Naive thymus-derived CD4-positive, alpha-beta T cell (primary cell): ENCODE measurements around the gene BCL2L13. TPM values are rescaled to one million over a fixed set of nuclear protein-coding genes. Genes with fewer than 3 reads are reported as not detected.

Experiments used
- ATAC-seq: fragments of 150-1000 bp; cut with Tn5 transposase; 2 replicates; pipeline ENCODE4 v1.10.0; 2021; ENCODE audit warnings: mild to moderate bottlenecking, moderate library complexity
- CTCF ChIA-PET: fragments of 350-600 bp; sonication (Branson Sonifier 250); formaldehyde crosslinking; loops from one replicate; lab custom pipeline; 2021; ENCODE audit warnings: antibody characterized with exemption; lab: Charles Lee
- POLR2A ChIA-PET: fragments of 350-600 bp; sonication (Branson Sonifier 250); formaldehyde crosslinking; loops from one replicate; lab custom pipeline; 2021; ENCODE audit warnings: antibody characterized with exemption, inconsistent platforms; lab: Charles Lee
- DNase-seq, 9 donors: peaks; one replicate each; pipeline versions ENCODE4 v3.0.0 to v3.0.0-alpha.2; 2020 to 2022; ENCODE audit warnings: mixed read lengths in 1 of 9
- H3K27ac ChIP-seq: one replicate; pipeline ENCODE4 v1.7.0; 2013; ENCODE audit warnings: mild to moderate bottlenecking, low read depth, low read length, moderate library complexity
- H3K27me3 ChIP-seq, 2 donors: one replicate each; pipeline ENCODE4 v1.7.0; 2013; ENCODE audit warnings: low read length in 2 of 2, mild to moderate bottlenecking in 2 of 2, moderate library complexity in 2 of 2; ENCODE audit not compliant: control insufficient read depth in 2 of 2, insufficient read depth in 2 of 2
- H3K36me3 ChIP-seq, 3 experiments: 1 replicate in 2 of 3; 2 replicates in 1 of 3; pipeline ENCODE4 v1.7.0; 2013; ENCODE audit warnings: low read length in 3 of 3, mild to moderate bottlenecking in 3 of 3, moderate library complexity in 1 of 3; ENCODE audit not compliant: insufficient read depth in 3 of 3, control insufficient read depth in 2 of 3
- H3K4me1 ChIP-seq, 2 donors: one replicate each; pipeline ENCODE4 v1.7.0; 2013; ENCODE audit warnings: low read length in 2 of 2, mild to moderate bottlenecking in 2 of 2, moderate library complexity in 1 of 2; ENCODE audit not compliant: control insufficient read depth in 2 of 2, insufficient read depth in 2 of 2
- H3K4me3 ChIP-seq: 2 replicates; pipeline ENCODE4 v1.7.0; 2013; ENCODE audit warnings: mild to moderate bottlenecking, low read length
- H3K9me3 ChIP-seq, 3 experiments: 1 replicate in 2 of 3; 2 replicates in 1 of 3; pipeline ENCODE4 v1.7.0; 2013; ENCODE audit warnings: low read length in 3 of 3; ENCODE audit not compliant: control insufficient read depth in 2 of 3
- H3K27ac Mint-ChIP-seq, 9 donors: one replicate each; pipeline ENCODE4 v1.8.0; 2020 to 2022; ENCODE audit warnings: mixed read lengths in 9 of 9, mild to moderate bottlenecking in 8 of 9, moderate library complexity in 5 of 9, inconsistent platforms in 2 of 9
- H3K27me3 Mint-ChIP-seq, 5 donors: one replicate each; pipeline ENCODE4 v1.8.0; 2021 to 2022; ENCODE audit warnings: mixed read lengths in 5 of 5, mild to moderate bottlenecking in 1 of 5
- H3K36me3 Mint-ChIP-seq, 5 donors: one replicate each; pipeline ENCODE4 v1.8.0; 2020 to 2022; ENCODE audit warnings: mixed read lengths in 5 of 5, mild to moderate bottlenecking in 3 of 5, inconsistent platforms in 1 of 5
- H3K4me1 Mint-ChIP-seq, 7 donors: one replicate each; pipeline ENCODE4 v1.8.0; 2020 to 2022; ENCODE audit warnings: mixed read lengths in 7 of 7, mild to moderate bottlenecking in 3 of 7, inconsistent platforms in 1 of 7
- H3K4me3 Mint-ChIP-seq, 10 donors: one replicate each; pipeline ENCODE4 v1.8.0; 2020 to 2022; ENCODE audit warnings: mild to moderate bottlenecking in 10 of 10, mixed read lengths in 10 of 10, moderate library complexity in 6 of 10, inconsistent platforms in 2 of 10
- H3K9me3 Mint-ChIP-seq, 11 donors: one replicate each; pipeline ENCODE4 v1.8.0; 2020 to 2022; ENCODE audit warnings: mixed read lengths in 11 of 11, mild to moderate bottlenecking in 4 of 11, inconsistent platforms in 1 of 11, moderate library complexity in 1 of 11
- intact Hi-C, 2 donors: fragments of 100-400 bp; cut with micrococcal nuclease; formaldehyde crosslinking; loops; one replicate each; pipeline ENCODE4 v1.15.1; 2023
- polyA plus RNA-seq, 2 donors: library from polyadenylated mRNA; unstranded; fragments of 300-500 nt; fragmentation: Illumina TruSeq; gene quantifications; one replicate each; pipeline ENCODE4 v1.2.3, GENCODE V29; 2021
- total RNA-seq, 6 experiments: library from RNA in 5 of 6; stranded (reverse) in 5 of 6; gene quantifications; 1 replicate in 5 of 6; 2 replicates in 1 of 6; pipeline ENCODE4 v1.2.3 and lab custom pipeline; 2021 to 2026

The BCL2L13 gene
- total and polyA plus RNA-seq, 7 experiments from 2014 or later, result 21.9 to 48.0 (median 33.0) TPM

DNA sequence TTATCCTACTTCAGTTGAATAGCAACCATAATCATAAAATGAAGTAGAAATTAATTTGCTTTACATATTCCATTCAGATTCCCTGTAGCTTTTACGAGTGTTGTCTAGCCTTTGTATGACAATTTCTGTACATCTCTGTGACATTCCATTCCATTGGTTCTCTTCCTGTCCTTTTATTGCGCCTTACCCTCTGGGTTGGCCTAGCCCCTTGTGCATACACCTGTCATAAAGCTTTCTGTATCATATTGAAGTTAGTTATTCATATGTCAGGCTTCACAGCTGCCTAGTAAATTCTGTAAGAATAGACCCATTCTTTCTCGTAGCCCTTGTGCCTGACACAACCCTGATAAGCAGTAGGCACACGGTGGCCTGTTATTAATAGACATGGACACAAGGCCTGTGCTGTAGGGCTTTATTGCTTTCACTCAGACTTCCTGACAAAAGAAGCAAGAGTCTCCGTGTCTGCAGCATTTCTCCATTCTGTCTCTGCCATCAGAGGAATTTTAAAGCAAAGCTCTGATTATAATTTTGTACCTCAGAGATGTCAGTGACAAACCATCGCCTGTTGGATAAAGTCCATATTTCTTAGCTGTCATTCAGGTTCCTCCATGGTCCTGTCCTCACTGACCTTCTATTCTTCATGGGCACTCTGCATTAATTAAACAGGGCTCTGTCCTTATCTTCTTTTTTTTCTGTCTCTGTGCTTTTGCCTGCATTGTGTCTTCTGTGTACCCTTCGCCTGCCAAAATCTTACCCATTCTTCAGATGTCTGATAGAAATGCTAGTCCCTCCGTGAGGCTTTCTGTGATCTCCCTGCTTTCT lies 86.3 kb downstream of the BCL2L13 start:
- no peak overlapping the region for H3K27ac ChIP-seq
- Mint-ChIP-seq H3K4me3 (no peak overlapping the region), H3K36me3 (peaks cover 4 to 15% (median 13%) of the 10 kb centered on the region in 5 donors), H3K4me1 (peaks cover 9 to 25% (median 23%) of the 10 kb centered on the region in 7 donors), H3K27me3 (no peaks in the 10 kb centered on the region), H3K9me3 (no peaks in the 10 kb centered on the region), H3K27ac (peak overlapping the region in 6 of 9 donors; percentile 2 to 70 (median 36))
- H3K4me3 ChIP-seq, result no peak overlapping the region
- H3K9me3 ChIP-seq, result no peaks in the 10 kb centered on the region
- no peaks in the 10 kb centered on the region for H3K27me3 ChIP-seq
- peaks cover 0 to 30% (median 3%) of the 10 kb centered on the region in 3 experiments for H3K36me3 ChIP-seq
- DNase-seq (no peak), ATAC-seq (no peak)
- CTCF ChIA-PET, result interaction anchor here (0.7 kb wide), 1 partner anchor 10 kb away, joined by 3 read pairs; no protein-coding TSS in a partner anchor
- peaks cover 0 to 7% of the 10 kb centered on the region in 2 donors for H3K4me1 ChIP-seq
- intact Hi-C loops, result no loop called here
- POLR2A ChIA-PET, result interaction anchor here (0.6 kb wide), 1 partner anchor 36 kb away, joined by 3 read pairs; no protein-coding TSS in a partner anchor

DNA sequence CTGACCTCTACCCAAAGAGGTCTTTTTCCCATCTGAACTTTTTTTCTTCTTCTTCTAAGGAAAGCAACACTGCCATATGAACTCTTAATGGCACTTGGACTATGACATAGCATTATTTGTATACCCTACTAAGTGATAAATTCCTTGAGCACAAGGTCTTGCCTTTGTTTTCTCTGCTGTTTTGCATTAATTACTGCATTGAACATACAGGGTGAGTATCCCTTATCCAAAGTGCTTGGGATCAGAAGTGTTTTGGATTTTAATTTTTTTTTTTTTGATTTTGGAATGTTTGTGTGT lies 86.9 kb downstream of the BCL2L13 start:
- DNase-seq (no peak), ATAC-seq (no peak)
- H3K36me3 ChIP-seq, result peaks cover 0 to 34% (median 3%) of the 10 kb centered on the region in 3 experiments
- no peaks in the 10 kb centered on the region for H3K27me3 ChIP-seq
- peaks cover 9 to 25% (median 23%) of the 10 kb centered on the region in 7 donors for H3K4me1 Mint-ChIP-seq
- H3K4me3 Mint-ChIP-seq, result no peak overlapping the region
- no peaks in the 10 kb centered on the region for H3K27me3 Mint-ChIP-seq
- H3K4me1 ChIP-seq, result peaks cover 0 to 7% of the 10 kb centered on the region in 2 donors
- peak overlapping the region in 6 of 9 donors; percentile 0 to 53 (median 15) for H3K27ac Mint-ChIP-seq
- POLR2A ChIA-PET, result no interaction called here
- no peaks in the 10 kb centered on the region for H3K9me3 Mint-ChIP-seq
- no peak overlapping the region for H3K4me3 ChIP-seq
- no peak overlapping the region for H3K27ac ChIP-seq
- no peaks in the 10 kb centered on the region for H3K9me3 ChIP-seq
- H3K36me3 Mint-ChIP-seq, result peaks cover 4 to 17% (median 13%) of the 10 kb centered on the region in 5 donors
- intact Hi-C loops, result no loop called here
- CTCF ChIA-PET, result no interaction called here

DNA sequence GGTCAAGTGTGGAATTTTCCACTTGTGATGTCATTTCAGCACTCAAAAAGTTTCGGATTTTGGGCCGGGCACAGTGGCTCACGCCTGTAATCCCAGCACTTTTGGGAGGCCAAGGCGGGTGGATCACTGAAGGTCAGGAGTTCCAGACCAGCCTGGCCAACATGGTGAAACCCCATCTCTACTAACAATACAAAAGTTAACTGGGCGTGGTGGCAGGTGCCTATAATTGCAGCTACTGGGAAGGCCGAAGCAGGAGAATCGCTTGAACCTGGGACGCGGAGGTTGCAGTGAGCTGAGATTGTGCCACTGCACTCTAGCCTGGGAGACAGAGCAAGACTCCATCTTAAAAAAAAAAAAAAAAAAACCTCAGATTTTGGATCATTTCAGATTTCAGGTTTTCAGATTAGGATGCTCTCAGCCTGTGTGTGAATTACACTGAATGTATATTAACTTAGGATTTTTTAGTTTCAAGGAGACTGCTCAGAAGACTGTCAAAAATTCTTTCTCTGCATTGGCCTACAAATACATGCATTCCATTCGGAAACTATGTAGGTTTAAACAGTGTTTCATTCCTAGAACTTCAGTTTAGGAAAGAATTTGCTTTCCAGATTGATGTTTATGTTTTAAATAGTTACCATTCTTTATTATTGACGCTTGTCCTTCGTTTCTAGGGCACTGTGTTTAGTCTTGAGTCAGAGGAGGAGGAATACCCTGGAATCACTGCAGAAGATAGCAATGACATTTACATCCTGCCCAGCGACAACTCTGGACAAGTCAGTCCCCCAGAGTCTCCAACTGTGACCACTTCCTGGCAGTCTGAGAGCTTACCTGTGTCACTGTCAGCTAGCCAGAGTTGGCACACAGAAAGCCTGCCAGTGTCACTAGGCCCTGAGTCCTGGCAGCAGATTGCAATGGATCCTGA lies 87.7 kb downstream of the BCL2L13 start:
- H3K4me3 Mint-ChIP-seq, result peak overlapping the region in 3 of 10 donors; percentile 10 to 15 (median 15)
- ChIA-PET POLR2A (no interaction called here), CTCF (no interaction called here)
- H3K36me3 ChIP-seq, result peaks cover 0 to 38% (median 3%) of the 10 kb centered on the region in 3 experiments
- ATAC-seq, result no peak
- H3K36me3 Mint-ChIP-seq, result peaks cover 4 to 17% (median 13%) of the 10 kb centered on the region in 5 donors
- peak overlapping the region; percentile 30 to 93 (median 77) for H3K27ac Mint-ChIP-seq
- H3K4me1 Mint-ChIP-seq, result peaks cover 9 to 25% (median 23%) of the 10 kb centered on the region in 7 donors
- no peak overlapping the region for H3K4me3 ChIP-seq
- intact Hi-C loops, result no loop called here
- no peaks in the 10 kb centered on the region for H3K9me3 Mint-ChIP-seq
- H3K27me3 Mint-ChIP-seq, result no peaks in the 10 kb centered on the region
- H3K9me3 ChIP-seq, result no peaks in the 10 kb centered on the region
- H3K4me1 ChIP-seq, result peaks cover 0 to 7% of the 10 kb centered on the region in 2 donors
- H3K27ac ChIP-seq, result peak overlapping the region; percentile 53
- no peak for DNase-seq
- H3K27me3 ChIP-seq, result no peaks in the 10 kb centered on the region

DNA sequence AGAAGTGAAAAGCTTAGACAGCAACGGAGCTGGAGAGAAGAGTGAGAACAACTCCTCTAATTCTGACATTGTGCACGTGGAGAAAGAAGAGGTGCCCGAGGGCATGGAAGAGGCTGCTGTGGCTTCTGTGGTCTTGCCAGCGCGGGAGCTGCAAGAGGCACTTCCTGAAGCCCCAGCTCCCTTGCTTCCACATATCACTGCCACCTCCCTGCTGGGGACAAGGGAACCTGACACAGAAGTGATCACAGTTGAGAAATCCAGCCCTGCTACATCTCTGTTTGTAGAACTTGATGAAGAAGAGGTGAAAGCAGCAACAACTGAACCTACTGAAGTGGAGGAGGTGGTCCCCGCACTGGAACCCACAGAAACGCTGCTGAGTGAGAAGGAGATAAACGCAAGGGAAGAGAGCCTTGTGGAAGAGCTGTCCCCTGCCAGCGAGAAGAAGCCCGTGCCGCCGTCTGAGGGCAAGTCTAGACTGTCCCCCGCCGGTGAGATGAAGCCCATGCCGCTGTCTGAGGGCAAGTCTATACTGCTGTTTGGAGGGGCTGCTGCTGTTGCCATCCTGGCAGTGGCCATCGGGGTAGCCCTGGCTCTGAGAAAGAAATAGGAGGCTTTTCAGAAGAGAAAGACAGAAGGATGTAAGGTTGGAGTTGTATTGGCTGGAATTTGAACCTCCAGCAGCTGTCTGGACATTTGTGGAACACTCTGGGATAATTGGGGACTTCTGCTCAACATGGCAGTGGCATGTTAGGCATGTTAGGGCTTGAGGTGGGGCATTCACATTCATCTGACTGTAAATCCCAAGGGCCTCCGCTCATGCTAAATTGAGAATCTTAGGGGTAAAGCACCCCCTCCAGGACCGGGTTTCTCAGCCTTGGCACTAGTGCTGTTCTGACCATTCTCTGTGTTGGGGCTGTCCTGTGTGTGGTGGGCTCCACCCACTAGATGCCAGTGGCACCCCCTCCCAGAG lies 88.7 kb downstream of the BCL2L13 start:
- Mint-ChIP-seq H3K9me3 (no peaks in the 10 kb centered on the region), H3K27ac (peak overlapping the region; percentile 30 to 93 (median 77)), H3K4me1 (peaks cover 9 to 25% (median 23%) of the 10 kb centered on the region in 7 donors), H3K4me3 (peak overlapping the region in 2 of 10 donors; percentile 15), H3K36me3 (peaks cover 4 to 17% (median 14%) of the 10 kb centered on the region in 5 donors), H3K27me3 (no peaks in the 10 kb centered on the region)
- POLR2A ChIA-PET, result interaction anchor here (1.0 kb wide), 1 partner anchor 13 kb away, joined by 3 read pairs; no protein-coding TSS in a partner anchor
- Histone ChIP-seq H3K4me1 (peaks cover 0 to 7% of the 10 kb centered on the region in 2 donors), H3K36me3 (peaks cover 0 to 48% (median 3%) of the 10 kb centered on the region in 3 experiments), H3K27me3 (no peaks in the 10 kb centered on the region), H3K27ac (peak overlapping the region; percentile 53), H3K4me3 (no peak overlapping the region), H3K9me3 (no peaks in the 10 kb centered on the region)
- no peak for ATAC-seq
- CTCF ChIA-PET, result no interaction called here
- intact Hi-C loops, result no loop called here
- no peak for DNase-seq

DNA sequence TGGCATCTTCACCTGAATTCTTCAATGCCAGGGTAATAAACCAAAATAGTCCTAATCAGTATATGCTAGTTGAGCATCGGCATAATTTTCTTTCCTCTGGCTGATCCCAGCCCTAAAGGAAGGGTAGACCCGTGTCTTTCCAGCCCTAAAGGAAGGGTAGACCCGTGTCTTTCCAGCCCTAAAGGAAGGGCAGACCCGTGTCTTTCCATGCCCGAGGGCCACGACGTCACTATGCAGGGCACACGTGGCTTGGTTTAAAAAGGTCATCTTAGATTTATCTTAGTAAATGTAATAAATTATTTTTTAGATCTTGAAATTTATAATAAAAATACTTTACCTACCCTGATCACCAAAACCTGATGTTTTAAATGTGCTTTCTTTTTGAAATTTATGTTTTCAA lies 90.2 kb downstream of the BCL2L13 start:
- no peaks in the 10 kb centered on the region for H3K9me3 ChIP-seq
- no peak for ATAC-seq
- Mint-ChIP-seq H3K9me3 (no peaks in the 10 kb centered on the region), H3K36me3 (peaks cover 13 to 24% (median 21%) of the 10 kb centered on the region in 5 donors), H3K4me3 (no peak overlapping the region), H3K27me3 (no peaks in the 10 kb centered on the region), H3K4me1 (peaks cover 15 to 28% (median 22%) of the 10 kb centered on the region in 7 donors), H3K27ac (peak overlapping the region in 5 of 9 donors; percentile 28 to 57 (median 34))
- peaks cover 0 to 7% of the 10 kb centered on the region in 2 donors for H3K4me1 ChIP-seq
- POLR2A ChIA-PET, result no interaction called here
- peaks cover 0 to 57% (median 3%) of the 10 kb centered on the region in 3 experiments for H3K36me3 ChIP-seq
- intact Hi-C loops, result no loop called here
- CTCF ChIA-PET, result no interaction called here
- H3K4me3 ChIP-seq, result no peak overlapping the region
- DNase-seq, result no peak
- no peak overlapping the region for H3K27ac ChIP-seq
- H3K27me3 ChIP-seq, result no peaks in the 10 kb centered on the region
